G401.6 (cell line): ENCODE results near the gene AFF3.
"Not testable (repeated sequence)": the region's sequence is repeated elsewhere in the genome, so short reads cannot be mapped to it uniquely, and the experiment has no call there.

Experiments
- FAIRE-seq: peaks from 2 replicates; lab custom pipeline; 2012; peaks lifted over from hg19 to GRCh38; lab: Jason Lieb, UNC

Gene AFF3

DNA sequence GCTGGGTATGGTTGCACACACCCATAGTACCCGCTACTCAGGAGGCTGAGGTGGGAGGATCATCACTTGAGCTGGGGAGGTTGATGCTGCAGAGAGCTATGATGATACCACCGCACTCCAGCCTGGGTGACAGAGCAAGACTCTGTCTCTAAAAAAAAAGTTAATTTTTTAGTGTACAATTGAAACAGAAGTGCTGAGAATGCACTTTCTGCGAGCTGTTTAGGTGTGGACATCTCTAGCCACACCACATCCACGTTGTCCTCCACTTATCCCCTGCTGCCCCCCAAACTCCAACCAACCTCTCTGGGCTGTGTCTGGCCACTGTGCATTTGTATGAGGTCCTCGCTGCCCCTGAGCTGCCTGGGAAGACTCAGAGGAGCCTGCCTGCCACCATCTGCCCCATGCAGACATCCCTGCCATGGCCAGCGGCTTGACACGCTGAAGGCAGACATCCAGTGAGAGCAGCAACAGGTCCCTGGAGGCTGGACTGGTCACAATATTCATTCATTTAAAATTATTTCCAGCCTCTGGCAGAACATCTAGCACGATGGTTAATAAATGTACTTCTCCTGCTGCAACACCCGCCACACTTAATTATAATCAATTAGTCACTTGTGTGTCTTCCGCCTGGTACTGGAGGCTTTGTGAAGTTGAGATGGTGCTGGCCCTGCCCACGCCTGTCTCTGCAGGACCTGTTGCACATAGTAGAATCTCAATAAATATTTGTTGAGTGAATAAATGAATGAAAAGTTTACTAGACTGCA is 3.7 kb upstream of the AFF3 start:
- no peak for FAIRE-seq

DNA sequence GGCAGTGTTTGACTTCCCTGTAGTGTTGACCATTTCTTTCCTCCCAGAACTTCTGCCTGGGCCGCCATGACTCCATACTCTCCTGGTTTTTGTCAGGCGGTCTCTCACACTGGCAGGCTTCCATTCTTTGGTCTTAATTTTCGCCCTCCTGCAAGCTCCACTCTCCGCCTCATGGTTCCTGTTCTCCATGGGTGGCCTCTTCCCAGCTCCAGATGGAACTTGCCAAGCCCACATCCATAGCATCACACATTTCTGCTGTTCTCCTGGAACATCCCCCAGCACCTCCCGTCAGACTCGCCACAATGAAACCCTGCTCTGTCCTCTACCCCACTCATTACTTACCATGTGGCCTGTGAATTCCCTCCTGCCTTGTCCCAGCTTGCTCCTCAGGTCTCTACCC is 896 bp upstream of the AFF3 start:
- no peak for FAIRE-seq

DNA sequence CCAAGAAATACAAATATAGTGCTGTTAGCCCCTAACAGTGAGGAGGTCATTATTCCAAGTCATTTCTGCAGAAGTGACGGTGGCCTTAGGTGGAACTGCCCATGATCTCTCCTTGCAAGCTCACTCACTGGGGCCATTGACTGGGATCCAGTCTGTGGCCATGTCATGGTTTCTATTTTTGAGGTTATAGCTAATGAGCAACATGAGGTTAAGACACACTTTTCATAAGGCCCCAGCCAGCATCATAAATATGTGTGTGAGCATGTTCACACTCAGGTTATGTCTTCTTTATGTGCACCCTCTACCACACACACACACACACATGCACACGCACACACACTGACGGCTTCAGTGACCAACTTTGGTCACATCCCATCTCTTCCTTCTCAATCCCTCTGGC is 484 bp downstream of the AFF3 start:
- no peak for FAIRE-seq

DNA sequence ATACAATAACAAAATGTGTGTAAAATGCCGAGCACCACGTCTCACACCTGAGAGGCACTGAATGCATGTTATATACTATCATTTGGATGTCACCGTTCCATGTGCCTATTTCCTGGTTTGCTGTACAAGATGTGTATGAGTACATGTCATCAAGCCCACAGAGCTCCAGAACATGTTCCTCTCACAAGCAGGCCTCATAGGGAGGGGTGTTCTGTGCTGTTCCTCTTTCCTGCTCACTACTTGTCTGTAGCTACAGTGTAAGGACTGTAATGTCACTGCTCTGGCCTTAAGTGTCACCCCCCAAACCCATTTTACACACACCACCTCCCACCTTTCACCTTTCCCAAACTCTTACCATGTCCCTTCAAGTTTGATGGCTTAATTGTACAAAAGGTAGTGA is 1.8 kb downstream of the AFF3 start:
- FAIRE-seq = no peak

DNA sequence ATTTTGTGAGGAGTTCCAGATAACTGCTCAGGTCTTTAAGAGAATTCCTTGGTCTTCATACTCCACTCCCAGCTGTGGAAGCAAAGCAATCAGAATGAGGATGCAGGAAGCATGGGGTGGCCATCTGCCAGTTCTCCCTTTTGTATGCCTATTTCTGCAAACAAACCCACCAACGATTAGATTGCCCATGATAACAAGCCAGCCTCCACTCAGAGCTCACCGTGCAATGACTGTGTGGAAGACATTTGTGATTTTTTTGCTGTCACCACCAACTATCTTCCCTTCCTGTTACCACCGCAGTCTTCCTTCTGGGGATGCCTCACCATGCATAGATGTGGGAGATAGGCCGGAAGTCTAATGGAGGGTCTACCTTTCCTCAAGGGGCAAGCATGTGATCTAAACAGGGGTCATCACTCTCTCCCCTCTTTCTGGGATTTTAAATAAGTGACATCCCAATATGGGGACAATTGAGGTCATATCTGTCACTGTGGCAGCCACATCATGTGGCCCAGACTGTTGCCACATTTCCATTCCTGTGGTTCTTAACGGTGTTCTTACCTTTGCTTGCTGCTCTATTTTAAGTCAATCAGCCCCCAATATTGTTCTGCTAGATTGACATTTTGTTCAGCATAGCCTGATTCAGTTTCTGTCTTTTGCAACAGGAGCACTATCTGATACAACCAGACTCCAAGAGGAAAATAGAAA is 4.4 kb downstream of the AFF3 start:
- FAIRE-seq = no peak

DNA sequence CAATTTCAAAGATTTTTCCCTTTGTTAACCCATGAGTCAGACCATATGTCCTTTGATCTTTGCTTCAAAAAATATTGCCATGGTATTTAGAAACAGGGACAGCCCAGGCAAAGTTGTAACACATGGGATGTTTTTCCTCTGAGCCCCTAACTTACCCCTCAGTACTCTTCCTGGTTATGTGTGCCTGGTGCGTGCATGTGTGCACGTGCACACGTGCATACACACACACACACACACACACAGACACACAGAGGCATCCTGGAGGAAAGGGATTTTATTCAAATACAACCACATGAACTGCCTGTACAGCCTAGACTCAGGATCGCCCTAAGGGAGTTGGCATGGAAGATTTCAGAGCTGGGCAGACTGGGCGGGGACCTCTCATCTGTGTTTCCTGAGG is 5.1 kb downstream of the AFF3 start:
- FAIRE-seq = no peak

DNA sequence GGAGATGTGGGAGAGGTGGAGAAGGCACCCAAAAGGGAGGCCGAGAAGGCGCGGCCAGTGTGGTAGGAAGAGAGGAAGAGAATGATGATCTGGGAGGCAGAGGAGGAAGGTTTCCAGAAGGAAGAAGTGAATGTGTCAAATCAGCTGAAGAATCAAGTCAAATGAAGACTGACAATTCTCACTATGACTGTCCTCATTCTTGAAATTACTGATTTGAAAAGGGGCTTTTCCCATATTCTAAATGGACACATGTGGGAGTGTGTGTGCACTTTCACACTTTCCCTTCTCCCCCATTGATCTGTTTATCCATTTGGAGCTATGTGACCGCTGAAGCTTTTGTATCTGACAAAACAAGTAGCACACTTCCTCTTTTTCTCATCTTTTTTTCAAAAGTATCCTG is 6.1 kb downstream of the AFF3 start:
- FAIRE-seq = no peak

DNA sequence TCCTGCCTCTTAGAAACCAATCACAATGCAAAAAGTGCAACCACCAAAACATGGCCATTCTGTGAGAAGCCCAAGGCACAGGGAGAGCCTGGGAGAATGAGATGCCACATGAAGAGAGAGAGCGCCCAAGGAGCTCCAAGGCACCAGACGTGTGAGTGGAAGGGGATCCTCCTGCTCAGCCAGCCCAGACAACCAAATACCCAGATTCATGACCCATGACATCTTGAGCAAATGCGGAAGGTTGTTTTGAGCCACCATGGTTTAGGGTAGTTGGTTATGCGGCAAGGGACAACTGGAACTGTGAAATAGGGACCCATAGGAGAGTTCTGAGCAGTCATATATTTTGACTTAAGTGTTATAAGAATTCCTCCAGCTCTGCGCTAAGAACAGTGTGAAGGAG is 7.0 kb downstream of the AFF3 start:
- FAIRE-seq = no peak

DNA sequence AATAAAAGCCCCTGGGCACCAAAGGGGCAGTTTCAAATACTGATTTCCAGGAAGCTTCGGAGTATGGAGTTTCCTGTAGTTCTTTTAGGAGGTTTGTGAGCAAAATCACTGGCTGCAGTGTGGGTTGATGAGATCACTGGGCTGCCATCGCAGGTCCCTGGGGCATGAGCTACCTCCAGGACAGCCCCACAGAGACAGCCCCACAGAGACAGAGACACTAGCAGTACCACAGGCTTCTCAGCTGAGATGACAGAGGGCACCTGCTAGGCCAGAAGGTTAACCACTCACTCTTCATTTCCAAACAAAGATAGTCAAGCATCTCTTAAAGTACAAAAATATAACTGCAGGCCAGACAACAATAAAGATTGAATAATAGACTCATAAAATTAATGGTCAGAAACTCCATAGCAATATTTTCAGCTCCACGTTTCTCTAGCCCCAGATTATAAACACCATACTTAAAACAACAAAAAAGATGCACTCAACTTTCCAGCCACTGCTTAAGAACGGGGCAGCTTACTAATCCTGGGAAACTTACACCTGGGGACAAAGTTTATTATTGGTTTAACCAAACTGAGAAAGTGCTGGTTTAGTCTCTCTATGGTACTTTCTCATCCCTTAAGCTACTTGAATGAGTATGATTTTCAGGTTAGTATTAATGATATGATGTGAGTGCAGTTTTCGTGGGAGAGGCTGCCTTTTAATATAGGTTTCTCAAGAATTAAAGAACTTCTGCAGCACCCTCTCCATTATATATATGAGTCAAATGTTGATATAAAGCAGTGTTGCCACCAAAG is 11.6 kb downstream of the AFF3 start:
- no peak for FAIRE-seq

DNA sequence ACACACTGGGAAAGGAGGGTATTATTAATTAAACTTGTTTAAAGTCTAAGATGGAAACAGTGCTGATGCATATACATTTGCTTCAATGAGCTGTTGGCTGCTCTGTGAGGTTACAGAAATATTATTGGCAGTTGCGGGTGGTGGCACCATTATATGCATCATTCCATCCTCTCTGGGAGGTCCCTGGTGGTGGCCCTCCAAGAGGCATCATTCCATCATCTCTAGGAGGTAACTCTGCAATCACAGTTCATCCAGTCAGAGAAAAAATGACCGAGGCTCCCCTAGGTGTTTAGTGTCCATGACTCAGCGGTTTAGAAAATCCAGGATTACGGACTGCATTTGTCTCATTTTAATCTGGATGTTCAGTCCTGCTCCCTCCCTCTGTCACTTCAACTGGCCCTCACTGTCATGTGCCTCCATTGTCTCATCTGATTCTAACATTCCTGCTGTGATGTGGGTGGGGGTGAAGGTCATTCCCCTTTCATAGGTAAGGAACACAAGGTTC is 15.4 kb downstream of the AFF3 start:
- no peak for FAIRE-seq

DNA sequence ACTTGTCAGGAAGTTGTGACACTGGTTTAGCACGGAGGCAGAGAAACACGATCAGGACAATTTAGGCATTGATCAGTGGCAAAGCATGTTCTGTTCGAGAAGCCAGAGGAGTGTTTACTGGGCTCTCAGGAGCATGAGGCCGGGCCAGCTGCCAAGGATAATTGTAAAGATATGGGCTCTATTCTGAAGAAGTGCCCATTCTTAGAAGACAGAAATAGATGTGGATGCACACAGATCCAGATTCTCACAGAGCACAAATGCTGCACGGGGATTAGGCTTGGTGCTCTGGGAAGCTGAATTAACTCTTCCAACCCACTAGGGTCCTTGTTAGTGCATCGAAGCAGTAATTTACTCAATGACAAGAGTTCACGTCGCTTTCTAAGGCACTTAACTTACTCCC is 16.2 kb downstream of the AFF3 start:
- FAIRE-seq = no peak

DNA sequence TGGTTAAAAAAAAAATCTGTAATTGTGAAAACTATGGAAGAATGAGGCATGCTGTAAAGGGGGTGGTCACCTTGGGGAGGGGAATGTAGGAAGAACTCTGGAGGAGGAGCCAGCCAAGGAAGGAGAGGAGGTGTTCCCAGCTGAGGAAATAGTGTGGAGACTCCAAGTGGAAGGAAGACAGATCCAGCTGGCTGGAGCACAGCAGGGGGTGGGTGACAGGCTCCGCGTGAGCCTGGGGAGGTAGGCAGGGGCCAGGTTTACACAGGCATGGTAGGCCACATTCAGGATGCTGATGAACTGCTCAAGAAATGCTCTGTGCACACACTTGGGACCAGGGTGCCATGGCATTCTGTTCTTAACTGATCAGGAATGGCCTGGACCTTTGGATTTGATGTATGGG is 16.8 kb downstream of the AFF3 start:
- no peak for FAIRE-seq

DNA sequence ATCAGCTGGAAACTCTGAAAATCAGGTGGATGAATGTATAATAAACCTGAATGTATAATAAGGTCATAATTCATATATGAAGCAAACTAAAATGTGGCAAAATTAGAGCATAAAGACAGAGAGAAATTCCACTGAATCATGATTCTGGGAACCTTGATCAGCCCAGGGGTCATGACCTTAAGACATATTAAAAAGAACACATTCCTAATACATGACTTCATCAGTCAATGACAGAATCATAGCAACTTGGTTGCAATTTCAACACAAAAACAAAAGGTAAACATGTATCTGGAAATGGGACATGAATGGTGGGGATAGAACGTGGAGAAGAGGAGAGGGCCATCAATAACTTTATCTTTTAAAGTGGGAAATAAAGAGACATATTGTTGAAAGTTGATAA is 17.6 kb downstream of the AFF3 start:
- no peak for FAIRE-seq

DNA sequence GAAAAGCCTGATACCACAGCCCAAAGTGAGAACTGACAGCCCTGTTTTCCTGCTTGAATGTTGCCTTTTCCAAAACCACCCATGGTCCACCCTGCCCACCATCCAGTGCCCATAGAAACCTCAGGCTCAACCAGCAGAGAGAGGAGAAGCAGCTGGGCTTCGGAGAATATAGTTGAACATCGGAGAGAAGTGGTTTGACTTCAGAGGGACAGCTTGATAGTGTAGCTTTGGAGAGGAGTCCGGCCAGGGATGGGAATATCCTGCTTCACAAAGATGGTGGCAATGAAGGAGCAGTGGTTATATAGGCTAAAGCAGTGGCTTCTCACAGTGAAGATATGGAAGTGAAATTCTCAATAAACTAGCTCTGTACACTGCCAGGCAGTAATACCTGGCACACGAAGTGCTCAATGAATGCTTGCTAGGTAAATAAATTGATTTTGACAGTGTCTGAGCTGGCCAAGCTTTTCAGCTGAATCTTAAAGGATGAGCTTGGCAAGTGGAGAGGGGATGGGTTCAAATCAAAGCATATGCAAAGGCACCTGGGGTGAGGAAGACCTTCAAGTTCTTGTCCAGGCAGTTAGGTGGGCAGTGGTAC is 21.2 kb downstream of the AFF3 start:
- no peak for FAIRE-seq

DNA sequence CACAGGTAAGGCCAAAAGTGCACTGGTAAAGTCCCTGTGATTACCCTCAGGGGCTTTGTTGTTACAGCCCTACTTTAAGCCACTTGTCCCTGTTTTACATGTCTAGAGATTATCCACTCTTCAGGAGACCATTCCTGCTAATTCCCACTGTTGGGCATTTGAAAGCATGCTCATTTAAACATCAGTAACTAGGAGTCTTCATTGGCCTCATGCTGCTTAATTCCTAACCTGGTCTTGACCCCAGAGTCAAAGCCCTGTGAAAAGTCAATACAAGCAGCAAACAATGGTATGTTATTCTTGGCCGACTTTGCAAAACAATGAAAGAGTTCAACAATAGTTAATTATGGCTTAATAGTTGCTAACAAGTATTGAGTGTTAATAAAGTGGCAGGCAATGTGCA is 23.2 kb downstream of the AFF3 start:
- FAIRE-seq = no peak

DNA sequence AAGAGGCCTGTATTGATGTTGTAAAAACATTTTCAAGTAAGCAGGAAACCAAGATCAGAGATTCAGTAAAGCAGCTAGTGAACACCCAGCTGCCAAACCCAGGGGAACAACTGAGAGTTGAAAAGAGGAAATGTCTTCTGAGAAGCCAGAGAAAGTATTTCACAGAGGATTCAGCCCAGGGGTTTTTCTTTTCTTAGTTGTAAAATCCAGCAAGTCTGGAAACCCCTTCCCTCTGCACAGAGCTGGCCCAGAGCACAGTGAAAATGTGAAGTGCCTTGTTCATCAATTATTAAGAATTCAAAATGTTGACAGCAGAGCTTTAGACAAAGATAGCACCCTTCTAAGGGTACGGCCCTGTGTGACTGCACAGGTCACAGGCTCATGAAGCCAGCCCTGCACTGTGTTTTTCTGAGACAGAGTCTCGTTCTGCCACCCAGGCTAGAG is 28.4 kb downstream of the AFF3 start:
- no peak for FAIRE-seq

DNA sequence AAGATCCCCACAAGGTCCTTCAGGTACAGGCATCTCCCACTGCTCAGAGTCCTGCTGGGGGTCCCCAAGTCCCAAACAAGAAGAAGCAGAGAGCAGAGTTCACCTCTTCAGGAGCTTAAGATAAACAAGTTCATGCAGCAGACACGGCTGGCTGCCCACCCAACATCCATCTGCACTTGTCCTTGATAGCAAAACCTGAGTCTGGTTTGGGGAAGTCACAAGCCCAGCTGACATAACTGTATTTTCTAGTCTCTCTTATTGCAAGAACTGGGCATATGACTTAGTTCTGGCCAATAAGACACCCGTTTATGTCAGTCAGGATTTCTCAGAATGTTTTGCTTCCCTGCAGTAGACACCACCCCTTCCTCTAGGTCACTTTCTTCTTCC is 31.8 kb downstream of the AFF3 start:
- FAIRE-seq = no peak

DNA sequence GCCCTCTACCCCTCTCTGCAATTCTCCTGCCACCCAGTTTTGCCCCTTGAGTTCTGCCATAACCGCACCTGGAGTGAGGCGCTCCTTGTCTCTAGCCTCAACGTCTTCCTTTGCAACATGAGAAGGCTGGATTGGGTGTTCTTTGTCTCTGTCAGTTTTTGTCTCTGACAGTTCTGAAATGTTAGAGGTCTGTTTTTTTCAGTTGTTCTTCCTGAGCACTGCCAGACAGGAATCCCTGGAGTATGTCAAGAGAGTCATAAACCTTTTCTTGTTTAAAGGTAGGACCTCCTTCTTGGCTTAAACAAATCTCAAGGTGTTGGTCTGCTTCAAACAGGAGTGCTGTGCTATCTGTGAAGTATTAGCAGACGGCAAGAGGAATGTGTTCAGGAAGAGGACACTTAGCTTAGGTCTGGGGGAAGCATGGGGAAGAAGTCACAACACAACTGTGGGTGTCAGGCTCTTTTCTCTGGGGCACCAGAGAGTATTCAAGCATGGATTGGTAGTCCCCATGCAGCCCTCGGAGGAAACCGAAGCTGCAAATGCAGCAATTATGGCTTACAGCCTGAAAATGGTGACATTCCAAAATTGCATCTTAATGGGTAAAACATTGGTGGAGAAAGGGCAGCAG is 32.3 kb downstream of the AFF3 start:
- no peak for FAIRE-seq

DNA sequence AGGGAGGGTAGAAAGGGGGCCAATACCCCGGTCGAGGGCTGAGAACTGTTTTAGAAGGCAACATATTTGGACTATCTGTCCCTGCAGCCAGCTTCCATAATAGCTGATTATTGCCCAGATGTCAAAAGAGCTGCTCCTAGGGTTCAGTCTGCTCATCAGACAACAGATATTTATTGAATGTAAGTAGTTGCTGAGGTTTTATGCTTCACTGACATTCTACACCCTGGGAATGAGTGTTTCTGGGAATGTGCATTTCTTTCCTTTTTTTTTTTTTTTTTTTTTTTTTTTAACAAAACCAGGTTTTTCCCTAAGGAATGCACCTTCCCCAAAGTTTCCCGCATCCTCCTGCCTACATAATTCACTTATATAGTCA is 33.8 kb downstream of the AFF3 start:
- FAIRE-seq = not testable (repeated sequence)

DNA sequence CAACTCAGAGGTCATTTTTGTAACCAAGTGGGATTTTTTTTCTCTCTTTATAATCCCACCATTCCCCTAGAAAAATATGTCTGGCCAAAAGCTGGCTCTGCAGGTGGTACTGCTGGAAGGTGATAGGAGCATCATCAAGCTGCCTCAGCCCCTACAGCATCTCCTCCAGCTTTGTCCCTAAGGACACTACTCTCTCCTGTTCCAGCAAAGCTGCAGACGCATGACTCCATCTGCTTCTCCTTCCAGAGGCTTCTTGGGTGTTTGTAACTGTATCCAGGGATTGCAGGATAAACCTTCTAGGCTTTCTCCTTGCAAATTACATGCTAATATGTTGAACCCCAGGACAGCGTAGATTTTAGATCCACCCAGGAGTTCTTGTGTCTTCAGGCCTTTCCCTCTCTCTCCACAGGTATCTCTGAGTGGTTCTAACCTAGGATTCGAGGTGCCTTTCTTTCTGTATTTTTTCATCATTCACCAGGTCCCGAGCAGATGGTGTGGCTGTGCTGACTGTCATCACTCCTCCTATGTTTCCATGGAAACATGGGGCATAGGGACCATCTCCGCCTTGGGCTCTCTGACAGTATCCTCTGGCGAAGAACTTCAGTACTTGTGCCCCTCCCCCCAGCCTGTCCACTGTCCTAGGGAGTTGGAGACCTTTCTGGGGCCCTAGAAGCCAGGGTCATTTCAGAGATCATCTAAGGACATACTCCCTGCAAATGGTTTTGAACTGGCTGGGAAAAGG is 34.3 kb downstream of the AFF3 start:
- no peak for FAIRE-seq

DNA sequence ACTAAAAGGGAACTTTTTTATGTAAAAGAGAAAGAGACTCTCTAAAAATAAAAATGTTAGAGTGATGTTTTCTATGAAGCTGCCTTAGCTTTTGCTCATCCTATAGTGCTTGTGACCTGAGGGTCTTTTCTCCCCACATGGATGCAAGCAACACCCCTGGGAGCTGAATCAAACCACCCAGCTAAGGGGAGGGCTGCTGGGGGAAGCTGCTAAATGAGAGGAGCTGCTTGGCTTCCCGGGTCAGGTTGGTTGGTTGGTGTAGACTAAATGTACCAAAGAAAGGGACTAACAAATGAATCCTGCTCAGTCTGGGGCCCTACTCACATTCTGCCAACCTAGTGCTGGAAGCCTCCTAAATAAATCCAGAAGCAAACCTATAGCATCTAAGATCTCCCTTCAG is 35.0 kb downstream of the AFF3 start:
- no peak for FAIRE-seq

DNA sequence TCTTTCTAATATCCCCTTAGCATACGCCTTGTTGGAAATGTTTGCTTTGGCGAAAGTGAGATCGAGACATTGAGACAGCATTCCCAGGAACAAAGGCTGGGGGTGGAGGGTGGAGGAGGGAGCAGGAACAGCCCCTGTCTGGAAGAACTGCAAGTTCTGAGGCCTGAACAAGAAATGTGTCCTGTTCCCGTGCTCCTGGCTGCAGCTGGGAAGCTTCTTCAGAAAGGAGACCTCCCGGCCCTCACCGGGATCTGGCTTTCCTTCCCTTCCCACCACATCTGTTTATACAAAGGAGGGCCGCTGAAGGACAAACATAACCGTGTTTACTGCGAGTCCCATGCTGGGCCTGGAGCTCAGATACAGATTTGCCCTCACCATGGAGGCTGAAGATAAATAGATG is 35.9 kb downstream of the AFF3 start:
- FAIRE-seq = no peak
